ENCODE results near the gene FCSK.

Gene FCSK

GRCh38 chr16:70454222-70455034 lies at the start of gene FCSK:
FCSK (plus strand) TSS chr16:70454595; CDS start chr16:70463191, 8,596 bp downstream.
- TF ChIP-seq GATA3 (IDR thresholded peaks at IDR 0.05; ENCODE audit: low read depth, low read length) = no peak

GRCh38 chr16:70407811-70408274 lies 46.6 kb upstream of the FCSK start:
- TF ChIP-seq GATA2 (IDR thresholded peaks at IDR 0.05; ENCODE audit: low read depth, low read length) (no peak), GATA3 (IDR thresholded peaks at IDR 0.05; ENCODE audit: low read depth, low read length) (no peak)

- TF ChIP-seq GATA3 (IDR thresholded peaks at IDR 0.05; ENCODE audit: low read depth, low read length) (no peak), GATA2 (IDR thresholded peaks at IDR 0.05; ENCODE audit: low read depth, low read length) (no peak)
These were observed 43.7 kb upstream of the FCSK start for GRCh38 chr16:70410734-70411133.

- TF ChIP-seq GATA2 (IDR thresholded peaks at IDR 0.05; ENCODE audit: low read depth, low read length) (no peak), GATA3 (IDR thresholded peaks at IDR 0.05; ENCODE audit: low read depth, low read length) (no peak)
These were observed 42.0 kb upstream of the FCSK start for GRCh38 chr16:70412385-70412784.

- TF ChIP-seq GATA2 (IDR thresholded peaks at IDR 0.05; ENCODE audit: low read depth, low read length) (no peak), GATA3 (IDR thresholded peaks at IDR 0.05; ENCODE audit: low read depth, low read length) (no peak)
These were observed 37.4 kb upstream of the FCSK start for GRCh38 chr16:70416748-70417616.

- TF ChIP-seq GATA3 (IDR thresholded peaks at IDR 0.05; ENCODE audit: low read depth, low read length) (no peak), GATA2 (IDR thresholded peaks at IDR 0.05; ENCODE audit: low read depth, low read length) (no peak)
These were observed 36.7 kb upstream of the FCSK start for GRCh38 chr16:70417661-70418060.

- no peak for TF ChIP-seq GATA3 (IDR thresholded peaks at IDR 0.05; ENCODE audit: low read depth, low read length)
- no peak for TF ChIP-seq GATA2 (IDR thresholded peaks at IDR 0.05; ENCODE audit: low read depth, low read length)
These were observed 36.0 kb upstream of the FCSK start for GRCh38 chr16:70418274-70418992.

GRCh38 chr16:70418993-70419318 lies 35.4 kb upstream of the FCSK start:
- TF ChIP-seq GATA3 (IDR thresholded peaks at IDR 0.05; ENCODE audit: low read depth, low read length) (no peak), GATA2 (IDR thresholded peaks at IDR 0.05; ENCODE audit: low read depth, low read length) (no peak)

- TF ChIP-seq GATA3 (IDR thresholded peaks at IDR 0.05; ENCODE audit: low read depth, low read length) (no peak), GATA2 (IDR thresholded peaks at IDR 0.05; ENCODE audit: low read depth, low read length) (no peak)
These were observed 34.7 kb upstream of the FCSK start for GRCh38 chr16:70419384-70420327.

GRCh38 chr16:70421014-70421413 lies 33.4 kb upstream of the FCSK start:
- no peak for TF ChIP-seq GATA2 (IDR thresholded peaks at IDR 0.05; ENCODE audit: low read depth, low read length)
- no peak for TF ChIP-seq GATA3 (IDR thresholded peaks at IDR 0.05; ENCODE audit: low read depth, low read length)

- TF ChIP-seq GATA2 (IDR thresholded peaks at IDR 0.05; ENCODE audit: low read depth, low read length) (no peak), GATA3 (IDR thresholded peaks at IDR 0.05; ENCODE audit: low read depth, low read length) (no peak)
These were observed 32.7 kb upstream of the FCSK start for GRCh38 chr16:70421473-70422311.

GRCh38 chr16:70422543-70422942 lies 31.9 kb upstream of the FCSK start:
- TF ChIP-seq GATA2 (IDR thresholded peaks at IDR 0.05; ENCODE audit: low read depth, low read length) (no peak), GATA3 (IDR thresholded peaks at IDR 0.05; ENCODE audit: low read depth, low read length) (no peak)

All from SH-SY5Y (cell line).